EL (cell line): ENCODE data around the gene UBAP1.
"Not testable (repeated sequence)": the region's sequence is repeated elsewhere in the genome, so short reads cannot be mapped to it uniquely, and the experiment has no call there.

ENCODE experiments used
- DNase-seq: peaks from one replicate; pipeline ENCODE4 v3.0.0-alpha.2; 2016

Gene UBAP1

DNA sequence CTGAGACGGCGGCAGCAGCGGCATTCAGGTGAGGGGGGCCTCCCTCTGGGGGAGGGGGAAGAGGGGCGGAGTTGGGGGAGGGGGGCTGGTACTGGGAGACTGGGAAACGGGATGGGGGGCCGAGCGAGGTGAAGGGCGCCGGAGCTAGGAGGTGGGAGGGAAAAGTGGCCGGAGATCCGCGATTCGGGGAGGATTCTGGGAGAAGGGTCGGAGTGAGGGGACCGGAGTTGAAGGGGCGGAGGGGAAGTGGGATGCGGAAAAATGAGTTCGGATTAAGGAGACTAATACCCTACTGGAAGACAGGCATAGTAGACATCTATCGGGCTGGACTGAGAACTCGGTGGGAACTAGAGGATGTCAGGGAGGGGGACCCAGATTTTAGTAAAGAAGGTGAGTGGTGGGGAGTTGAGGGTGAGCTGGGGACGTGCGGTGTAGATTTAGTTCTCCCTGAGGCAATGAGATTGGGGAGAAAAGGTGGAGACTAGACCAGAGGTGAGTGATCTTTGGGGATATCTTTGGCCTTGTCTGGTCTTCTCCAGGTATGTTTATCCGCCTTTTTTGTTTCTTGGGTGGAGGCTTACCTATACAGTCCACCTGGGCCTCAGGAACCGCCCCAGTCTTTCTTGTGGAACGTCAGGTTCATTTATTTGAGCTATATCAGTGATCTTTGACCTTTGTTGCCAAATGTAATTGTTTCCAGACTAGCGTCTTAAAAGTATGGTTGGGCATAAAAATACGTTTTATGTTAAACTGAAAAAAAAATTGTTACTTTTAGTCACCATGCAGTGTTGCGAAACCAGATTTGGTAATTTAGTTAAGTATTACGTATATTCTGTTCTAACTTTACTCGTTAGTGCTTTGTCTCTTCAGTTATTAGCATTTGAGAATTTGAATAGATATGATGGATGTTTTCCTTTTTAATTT, 632 bp downstream of the UBAP1 start:
- peak; percentile 57 for DNase-seq

DNA sequence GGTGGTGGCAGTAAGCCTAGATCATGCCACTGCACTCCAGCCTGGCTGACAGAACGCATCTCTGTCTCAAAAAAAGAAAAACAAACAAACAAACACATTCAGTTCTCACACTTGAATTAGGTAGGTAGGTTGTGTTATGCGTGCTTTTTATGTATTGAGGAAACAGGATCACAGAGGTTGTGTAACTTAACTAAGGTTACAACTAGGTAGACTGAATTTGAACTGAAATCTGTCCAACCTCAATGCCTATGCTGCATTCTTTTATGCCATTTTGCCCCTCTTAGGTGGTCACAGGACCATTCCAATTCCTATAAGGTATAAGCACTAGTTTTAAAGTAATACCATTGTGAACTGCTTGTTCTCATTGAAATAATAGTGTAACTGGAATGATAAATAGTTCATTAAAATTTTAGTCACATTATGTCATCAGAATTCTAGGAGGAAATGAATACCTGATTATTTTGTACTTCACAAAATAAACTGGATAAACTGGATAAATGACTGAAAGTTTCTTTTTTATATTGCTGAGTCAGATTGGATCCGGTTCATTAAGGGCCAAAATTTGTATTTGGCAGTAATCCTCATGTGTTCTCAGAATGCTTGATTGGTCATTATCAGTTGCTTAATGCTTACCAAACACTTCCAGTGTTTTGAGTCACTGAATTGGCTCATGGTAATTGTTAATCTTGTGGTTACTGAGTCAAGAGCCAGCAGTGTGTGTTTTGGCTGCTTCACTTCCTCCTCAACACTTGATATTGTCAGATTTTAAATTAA, 7.1 kb downstream of the UBAP1 start:
- peak; percentile 90 for DNase-seq

DNA sequence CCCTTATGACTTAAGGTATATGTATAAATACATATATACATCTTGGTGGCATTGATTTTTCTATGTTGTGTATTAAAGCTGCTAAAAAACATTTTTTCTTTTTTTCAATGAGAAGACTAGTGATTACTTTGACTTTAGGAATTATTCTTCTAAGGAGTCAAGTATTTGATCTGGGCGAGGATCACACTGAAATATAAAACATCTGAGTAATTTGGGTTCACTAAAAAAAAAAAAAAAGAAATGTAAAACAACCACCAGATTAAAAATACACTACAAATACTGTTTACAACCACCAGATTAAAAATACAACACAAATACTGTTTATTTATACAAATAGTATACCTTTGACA, 9.0 kb downstream of the UBAP1 start:
- no peak for DNase-seq

DNA sequence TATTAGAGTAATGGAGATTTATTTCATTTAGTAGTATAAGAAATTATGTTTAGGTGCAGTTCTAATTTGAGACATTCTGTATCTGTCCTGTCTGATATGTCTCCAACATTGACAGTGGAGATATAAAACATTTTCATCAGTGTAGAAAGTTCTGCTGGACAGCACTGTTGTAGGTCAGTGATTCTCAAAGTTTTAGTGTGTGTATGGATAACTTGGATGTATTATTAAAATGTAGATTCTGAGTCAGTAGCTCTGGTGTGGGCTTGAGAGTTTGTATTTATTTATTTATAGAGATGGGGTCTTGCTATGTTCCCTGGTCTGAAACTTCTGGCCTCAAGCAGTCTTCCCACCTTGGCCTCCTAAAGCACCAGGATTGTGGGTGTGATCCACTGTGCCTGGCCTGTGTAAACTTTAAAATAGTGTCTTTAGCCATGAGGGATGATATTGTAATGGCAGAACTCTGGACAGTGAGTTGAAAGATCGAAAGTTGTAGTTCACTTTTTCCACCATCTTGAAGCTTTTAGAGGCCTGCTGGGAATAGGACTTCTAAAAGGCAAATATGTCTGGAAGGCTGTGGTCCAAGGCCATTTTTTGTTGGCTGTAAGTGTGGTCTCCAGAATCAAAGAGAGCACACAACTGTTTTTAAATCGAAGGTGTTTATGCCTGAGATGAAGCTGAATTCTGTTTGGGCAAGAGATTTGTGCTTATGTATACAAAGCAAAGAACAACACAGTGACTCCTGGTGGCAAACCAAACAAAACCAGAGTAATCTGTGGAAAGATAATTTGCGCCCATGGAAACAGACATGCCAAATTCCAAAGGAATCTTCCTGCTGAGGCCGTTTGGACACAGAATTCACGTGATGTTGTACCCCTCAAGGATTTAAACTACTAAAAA, 12.4 kb downstream of the UBAP1 start:
- DNase-seq = peak; percentile 30

DNA sequence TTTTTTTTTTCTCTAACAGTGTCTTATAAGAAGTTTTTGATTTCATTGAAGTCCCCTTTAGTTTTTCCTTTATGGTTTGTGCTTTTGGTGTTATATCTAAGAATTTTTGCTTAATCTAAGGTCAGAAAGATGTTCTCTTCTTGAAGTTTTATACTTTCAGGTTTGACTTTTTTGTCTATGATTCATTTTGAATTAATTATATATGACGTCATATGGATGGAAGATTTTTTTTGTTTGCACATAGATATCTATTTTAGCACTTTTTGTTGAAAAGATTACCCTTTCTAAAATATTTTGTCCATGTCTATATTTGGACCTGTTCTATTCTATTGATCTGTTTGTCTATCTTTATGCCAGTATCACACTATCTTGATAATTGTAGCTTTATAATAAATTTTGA, 16.3 kb downstream of the UBAP1 start:
- no peak for DNase-seq

DNA sequence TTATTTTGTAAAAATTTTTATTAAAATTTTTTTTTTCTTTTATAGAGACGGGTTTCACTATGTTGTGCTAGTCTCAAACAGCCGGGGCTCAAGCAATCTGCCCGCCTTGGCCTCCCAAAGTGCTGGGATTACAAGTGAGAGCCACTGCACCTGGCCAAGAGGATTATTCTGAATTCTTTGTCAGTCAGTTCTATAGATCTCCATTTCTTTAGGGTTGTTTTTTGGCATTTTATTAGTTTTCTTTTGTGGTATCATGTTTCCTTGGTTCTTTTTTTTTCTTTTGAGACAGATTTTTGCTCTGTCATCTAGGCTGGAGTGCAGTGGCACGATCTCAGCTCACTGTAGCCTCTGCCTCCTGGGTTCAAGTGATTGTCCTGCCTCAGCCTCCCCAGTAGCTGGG, 18.4 kb downstream of the UBAP1 start:
- DNase-seq = not testable (repeated sequence)

DNA sequence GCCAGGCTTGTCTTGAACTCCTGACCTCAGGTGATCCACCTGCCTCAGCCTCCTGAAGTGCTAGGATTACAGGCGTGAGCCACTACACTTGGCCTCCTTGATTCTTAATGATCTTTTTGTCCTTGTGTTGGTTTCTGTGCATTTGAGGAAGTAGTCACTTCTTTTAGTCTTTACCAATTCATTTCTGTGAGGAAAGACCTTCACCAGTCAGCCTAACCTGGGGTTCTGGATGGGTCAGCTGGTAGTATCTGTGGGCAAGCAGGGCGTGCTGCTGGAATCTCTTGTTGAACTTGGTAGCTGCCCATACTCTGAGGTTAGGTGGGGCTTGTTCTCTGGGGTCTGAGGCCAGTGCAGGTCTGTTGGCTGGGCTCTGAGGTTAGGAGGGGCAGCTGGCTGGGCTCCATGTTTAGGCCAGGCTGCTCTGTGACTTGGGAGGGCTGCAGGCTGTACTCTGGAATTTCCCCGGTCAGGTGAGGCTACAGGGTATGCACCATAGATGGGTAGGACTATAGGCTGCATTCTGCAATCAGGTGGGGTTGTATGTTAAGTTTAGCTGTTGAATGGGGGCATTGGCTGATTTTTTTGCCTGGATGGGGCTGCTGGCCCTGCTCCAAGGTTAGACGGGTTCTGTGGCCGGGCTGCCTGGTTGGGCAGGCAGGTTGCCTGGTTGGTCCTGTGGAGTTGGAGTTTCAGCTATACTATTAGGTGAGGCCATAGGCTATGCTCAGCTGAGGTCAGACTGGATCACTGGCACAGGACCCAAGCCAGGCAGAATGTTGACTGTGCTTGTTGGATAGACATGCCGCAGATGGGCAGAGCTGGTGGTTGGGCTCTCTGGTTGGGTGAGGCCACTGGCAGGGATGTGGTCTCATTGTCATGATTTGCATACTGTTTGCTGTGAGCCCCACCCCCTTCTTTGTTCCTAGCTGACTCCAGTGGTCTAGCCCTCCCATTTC, 19.2 kb downstream of the UBAP1 start:
- no peak for DNase-seq

DNA sequence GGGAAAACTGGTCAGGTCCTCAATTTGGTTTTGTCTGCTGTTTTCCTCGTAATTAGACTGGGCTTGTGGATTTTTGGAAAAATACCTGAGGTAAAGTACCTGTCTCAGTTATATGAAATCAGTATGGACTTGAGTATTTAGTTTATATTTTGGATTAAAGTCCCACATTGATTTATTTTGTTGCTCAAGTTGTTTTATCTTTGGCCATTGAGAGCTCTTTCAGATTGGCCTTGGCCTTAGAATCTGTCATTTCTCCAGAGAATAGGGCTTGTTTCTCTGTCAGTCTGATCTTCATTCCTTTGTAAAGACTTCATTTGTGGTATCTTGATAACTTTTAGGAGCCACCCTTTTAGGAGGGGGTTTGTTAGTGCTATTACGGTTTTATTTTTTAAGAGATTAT, 21.2 kb downstream of the UBAP1 start:
- DNase-seq = no peak

DNA sequence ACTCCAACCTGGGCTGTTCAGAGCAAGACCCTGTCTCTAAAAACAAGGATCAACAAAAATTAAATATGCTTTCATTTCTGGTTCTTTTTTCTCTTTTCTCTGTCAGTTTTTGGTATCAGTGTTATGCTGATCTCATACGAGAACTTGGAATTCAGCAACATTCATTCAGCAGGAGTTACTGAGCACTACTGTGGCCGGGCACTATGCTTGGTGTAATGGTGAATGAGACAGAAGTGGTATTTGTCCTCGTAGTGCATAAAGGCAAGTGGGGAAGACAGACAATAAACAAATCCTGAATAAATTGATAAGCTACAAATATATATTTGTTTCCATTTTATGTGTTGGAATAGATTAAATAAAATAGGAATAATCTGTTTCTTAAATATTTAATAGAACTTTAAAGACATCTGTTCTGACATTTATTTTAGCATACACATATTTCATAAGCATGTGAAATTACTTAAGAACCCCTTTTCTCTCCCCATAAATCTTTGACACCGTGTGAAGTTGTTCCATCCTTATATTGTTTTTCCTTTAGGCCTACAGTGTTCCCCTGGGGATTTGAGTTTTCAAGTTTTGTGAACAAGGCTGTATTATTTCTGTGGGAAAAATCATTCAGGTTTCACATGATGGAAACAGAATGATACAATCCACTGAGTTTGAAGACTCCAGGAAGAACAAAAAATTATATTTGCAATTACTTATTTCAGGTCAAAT, 24.6 kb downstream of the UBAP1 start:
- DNase-seq = no peak

DNA sequence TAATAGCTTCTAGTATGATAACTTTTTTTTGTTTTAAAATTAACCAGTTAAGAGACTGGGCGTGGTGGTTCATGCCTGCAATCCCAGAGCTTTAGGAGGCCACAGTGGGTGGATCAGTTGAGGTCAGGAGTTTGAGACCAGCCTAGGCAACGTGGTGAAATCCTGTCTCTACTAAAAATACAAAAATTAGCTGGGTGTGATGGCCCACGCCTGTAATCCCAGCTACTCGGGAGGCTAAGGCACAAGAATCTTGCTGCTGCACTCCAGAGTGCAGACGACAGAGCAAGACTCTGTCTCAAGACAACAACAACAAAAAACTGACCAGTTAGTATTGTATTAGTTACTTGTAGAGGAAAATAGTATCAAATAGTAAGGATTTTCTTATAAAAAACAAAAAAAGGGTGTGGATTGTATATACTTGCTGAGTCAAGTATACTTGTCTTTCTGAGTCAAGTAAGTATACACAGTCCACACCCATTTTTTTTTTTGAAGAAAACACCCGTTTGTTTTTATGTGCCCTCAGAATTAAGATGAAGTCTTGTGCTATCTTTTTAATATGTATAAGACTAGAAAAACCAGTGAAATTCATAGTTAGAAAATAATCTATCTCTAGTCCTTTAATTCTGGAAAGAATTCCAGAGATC, 25.3 kb downstream of the UBAP1 start:
- DNase-seq = no peak

DNA sequence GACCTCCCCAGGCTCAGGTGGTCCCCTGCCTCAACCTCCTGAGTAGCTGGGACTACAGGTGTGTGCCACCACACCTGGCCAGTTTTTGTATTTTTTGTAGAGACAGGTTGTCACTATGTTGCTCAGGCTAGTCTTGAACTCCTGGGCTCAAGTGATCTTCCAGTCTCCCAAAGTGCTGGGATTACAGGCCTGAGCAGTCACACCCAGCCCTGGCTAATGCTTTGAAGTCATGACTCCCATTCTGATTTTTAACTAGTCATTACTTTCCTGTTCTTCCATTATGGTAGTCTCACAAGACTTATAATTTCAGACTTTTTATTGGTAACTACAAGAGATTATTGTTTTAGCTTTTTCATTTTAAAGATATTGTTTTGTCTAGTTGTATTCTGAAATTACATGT, 26.3 kb downstream of the UBAP1 start:
- DNase-seq = no peak

DNA sequence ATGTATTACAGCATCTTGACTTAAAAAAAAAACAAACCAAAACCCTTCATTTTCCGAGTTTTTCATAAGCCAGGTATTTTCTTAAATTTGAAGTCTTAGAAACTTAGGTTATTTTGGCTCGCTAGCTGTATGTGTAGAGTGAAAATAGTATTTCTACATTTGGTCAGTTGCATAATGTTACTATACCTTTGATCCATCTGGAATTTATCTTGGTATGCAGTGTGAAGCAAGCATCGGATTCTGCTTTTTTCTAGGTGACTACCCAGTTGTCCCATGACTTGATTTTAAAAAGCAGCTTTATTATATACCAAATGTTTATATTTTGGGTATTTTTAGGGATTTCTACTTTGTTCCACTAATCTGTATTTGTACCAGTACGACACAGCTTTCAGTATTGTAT, 27.7 kb downstream of the UBAP1 start:
- DNase-seq = no peak

DNA sequence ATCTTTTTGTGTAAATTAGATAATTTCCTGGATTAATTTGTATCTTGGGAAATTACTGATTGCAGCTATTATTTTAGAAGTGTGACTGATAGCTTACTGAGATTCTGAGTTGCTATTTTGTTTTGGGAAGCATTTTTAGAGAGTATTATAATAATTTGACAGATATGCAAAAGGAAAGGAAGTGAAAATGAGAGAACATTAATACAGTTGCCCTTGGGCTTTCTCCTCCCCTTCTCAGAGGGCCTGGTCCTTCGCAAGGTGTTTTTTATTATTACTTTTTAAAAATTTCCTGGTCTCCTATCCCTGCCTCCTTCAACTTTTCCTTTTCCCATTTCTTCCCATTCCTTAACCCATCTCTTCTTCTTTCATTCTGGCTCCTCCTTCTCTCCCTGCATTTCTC, 32.6 kb downstream of the UBAP1 start:
- DNase-seq = no peak

DNA sequence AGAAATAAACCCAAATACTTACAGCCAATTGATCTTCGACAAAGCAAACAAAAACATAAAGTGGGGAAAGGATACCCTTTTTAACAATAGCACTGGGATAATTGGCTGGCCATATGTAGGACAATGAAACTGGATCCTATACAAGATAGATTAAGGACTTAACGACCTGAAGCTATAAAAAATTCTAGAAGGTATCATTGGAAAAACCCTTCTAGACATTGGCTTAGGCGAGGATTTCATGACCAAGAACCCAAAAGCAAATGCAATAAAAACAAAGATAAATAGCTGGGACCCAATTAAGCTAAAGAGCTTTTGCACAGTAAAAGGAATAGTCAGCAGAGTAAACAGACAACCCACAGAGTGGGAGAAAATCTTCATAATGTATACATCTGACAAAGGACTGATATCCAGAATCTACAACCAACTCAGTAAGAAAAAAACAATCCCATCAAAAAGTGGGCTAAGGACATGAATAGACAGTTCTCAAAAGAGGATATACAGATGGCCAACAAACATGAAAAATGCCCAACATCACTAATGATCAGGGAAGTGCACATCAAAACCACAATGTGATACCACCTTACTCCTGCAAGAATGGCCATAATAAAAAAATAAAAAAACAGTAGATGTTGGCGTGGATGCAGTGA, 35.6 kb downstream of the UBAP1 start:
- DNase-seq = not testable (repeated sequence)

DNA sequence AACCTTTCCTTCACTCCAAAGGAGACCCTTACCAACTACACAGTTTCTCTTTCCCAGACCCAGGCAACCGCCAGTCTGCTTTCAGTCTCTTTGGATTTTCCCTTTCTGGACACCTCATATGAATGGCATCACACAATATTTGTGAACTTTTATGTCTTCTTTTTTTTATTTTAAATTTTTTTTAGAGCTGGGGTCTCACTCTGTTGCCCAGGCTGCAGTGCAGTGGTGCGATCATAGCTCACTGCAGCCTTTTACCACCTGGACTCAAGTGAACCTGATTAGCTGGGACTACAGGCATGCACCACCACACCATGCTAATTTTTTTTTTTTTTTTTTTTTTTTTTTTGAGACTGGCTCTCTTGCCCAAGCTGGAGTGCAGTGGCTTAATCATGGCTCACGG, 37.5 kb downstream of the UBAP1 start:
- DNase-seq = no peak

DNA sequence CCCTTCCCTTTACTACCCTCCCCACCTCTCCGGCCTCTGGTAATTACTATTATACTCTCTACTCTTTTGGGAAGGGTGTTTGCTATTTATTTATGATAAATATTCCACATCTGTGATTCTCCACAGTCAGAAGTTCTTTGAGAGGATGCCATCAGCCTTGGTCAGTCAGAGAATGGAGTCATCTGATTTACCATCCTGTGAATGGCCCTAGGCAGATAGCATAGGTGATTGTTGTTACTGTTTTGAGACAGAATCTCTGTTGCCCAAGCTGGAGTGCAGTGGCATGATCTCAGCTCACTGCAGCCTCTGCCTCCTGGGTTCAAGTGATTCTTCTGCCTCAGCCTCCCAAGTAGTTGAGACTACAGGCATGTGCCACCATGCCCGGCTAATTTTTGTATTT, 38.2 kb downstream of the UBAP1 start:
- DNase-seq = not testable (repeated sequence)

DNA sequence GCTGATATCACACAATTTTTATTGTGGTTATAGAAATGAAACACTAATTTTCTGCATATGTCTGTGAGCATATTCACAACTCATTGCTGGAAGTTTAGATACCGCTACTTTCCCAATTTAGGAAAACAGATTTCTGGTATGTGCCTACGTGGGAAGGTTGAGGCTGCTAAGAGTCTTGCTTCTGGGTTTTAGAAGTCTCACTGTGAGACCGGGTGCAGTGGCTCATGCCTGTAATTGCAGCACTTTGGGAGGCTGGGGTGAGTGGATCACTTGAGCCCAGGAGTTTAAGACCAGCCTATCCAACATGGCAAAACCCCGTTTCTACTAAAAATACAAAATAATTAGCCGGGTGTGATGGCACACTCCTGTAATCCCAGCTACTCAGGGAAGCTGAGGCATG, 39.6 kb downstream of the UBAP1 start:
- DNase-seq = no peak

DNA sequence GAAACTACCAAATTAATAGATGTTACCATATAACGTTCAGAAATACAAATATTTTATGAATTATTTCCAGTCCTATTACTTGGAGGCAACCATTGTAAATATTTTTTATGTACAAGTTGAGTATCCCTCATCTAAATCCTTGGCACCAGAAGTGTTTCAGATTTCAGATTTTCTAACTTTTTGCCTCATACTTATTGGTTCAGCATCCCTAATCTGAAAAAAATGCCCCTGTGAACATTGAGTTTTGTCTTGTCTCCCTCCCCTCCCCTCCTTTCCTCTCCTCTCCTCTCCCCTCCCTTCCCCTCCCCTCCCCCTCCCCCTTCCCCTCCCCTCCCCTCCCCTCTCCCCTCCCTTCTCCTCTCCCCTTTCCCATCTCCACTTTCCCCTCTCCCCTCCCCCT, 40.6 kb downstream of the UBAP1 start:
- no peak for DNase-seq

DNA sequence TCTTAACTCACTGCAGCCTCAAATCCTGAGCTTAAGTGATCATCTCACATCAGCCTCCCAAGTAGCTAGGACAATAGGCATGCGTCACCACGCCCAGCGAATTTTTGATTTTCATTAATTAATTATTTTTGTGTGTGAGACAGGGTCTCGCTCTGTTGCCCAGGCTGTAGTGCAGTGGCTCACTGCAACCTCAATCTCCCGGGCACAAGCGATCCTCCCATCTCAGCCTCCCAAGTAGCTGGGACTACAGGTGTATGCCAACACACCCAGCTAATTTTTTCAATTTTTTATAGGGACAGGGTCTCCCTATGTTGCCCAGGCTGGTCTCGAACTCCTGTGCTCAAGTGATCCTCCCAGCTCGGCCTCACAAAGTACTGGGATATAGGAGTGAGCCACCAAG, 41.4 kb downstream of the UBAP1 start:
- no peak for DNase-seq

DNA sequence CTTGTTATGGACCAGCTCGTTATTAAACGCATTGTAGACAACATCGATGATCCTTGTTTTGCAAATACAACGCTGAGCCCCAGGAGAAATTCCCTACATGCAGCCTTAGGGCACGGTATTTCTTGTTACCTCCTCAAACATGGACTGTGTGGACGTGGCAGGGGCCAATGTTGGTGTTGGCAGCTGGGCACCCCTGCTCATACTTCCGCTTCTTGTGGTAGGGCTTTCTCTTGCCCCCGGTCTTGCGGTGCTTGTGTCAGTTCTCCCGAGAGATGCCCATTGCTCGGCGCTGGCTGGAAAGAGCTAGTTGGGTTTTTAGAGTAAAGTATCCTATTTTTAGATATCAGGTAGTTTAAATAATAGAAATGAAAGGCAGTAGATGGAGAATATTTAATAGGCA, 45.5 kb downstream of the UBAP1 start:
- no peak for DNase-seq
